HEK293 (cell line): Measurements from ENCODE around the gene CCT6B.

Experiments used
- GLI4 ChIP-seq: fragments of 450-650 bp; formaldehyde crosslinking; IDR thresholded peaks from 2 replicates; pipeline ENCODE4 v1.5.1; 2016; ENCODE audit warnings: missing biosample characterization, missing genetic modification characterization
- GLIS2 ChIP-seq: fragments of 450-650 bp; formaldehyde crosslinking; IDR thresholded peaks from 2 replicates; pipeline ENCODE4 v1.5.1; 2016; ENCODE audit warnings: missing biosample characterization, missing genetic modification characterization
- KLF10 ChIP-seq: fragments of 450-650 bp; IDR thresholded peaks from 2 replicates; pipeline ENCODE4 v1.5.1; 2018; ENCODE audit warnings: missing biosample characterization, mild to moderate bottlenecking, missing genetic modification characterization
- OSR2 ChIP-seq: fragments of 450-650 bp; formaldehyde crosslinking; IDR thresholded peaks from 2 replicates; pipeline ENCODE4 v1.5.1; 2016; ENCODE audit warnings: missing biosample characterization, missing genetic modification characterization
- RBAK ChIP-seq: fragments of 450-650 bp; formaldehyde crosslinking; IDR thresholded peaks from 2 replicates; pipeline ENCODE4 v1.5.1; 2016; ENCODE audit warnings: missing biosample characterization, missing genetic modification characterization
- TCF7L2 ChIP-seq: IDR thresholded peaks from 2 replicates; pipeline ENCODE4 v1.6.1; 2011; ENCODE audit warnings: low read depth, mild to moderate bottlenecking, inconsistent platforms, low read length, moderate library complexity, borderline replicate concordance
- ZFP69B ChIP-seq: fragments of 450-650 bp; formaldehyde crosslinking; IDR thresholded peaks from 2 replicates; pipeline ENCODE4 v1.5.1; 2016; ENCODE audit warnings: missing biosample characterization, missing genetic modification characterization
- ZNF114 ChIP-seq: fragments of 450-650 bp; formaldehyde crosslinking; IDR thresholded peaks from 2 replicates; pipeline ENCODE4 v1.5.0; 2017; ENCODE audit warnings: missing biosample characterization, missing genetic modification characterization
- ZNF16 ChIP-seq: fragments of 450-650 bp; formaldehyde crosslinking; IDR thresholded peaks from 2 replicates; pipeline ENCODE4 v1.5.1; 2016; ENCODE audit warnings: low read depth, missing biosample characterization, missing genetic modification characterization
- ZNF2 ChIP-seq: fragments of 450-650 bp; formaldehyde crosslinking; IDR thresholded peaks from 2 replicates; pipeline ENCODE4 v1.5.1; 2016; ENCODE audit warnings: missing biosample characterization, missing genetic modification characterization
- ZNF324 ChIP-seq: fragments of 450-650 bp; formaldehyde crosslinking; IDR thresholded peaks from 2 replicates; pipeline ENCODE4 v1.5.1; 2016; ENCODE audit warnings: missing biosample characterization, missing genetic modification characterization
- ZNF404 ChIP-seq: fragments of 450-650 bp; formaldehyde crosslinking; IDR thresholded peaks from 2 replicates; pipeline ENCODE4 v1.5.1; 2017; ENCODE audit warnings: missing biosample characterization, missing genetic modification characterization
- ZNF433 ChIP-seq: fragments of 450-650 bp; formaldehyde crosslinking; IDR thresholded peaks from 2 replicates; pipeline ENCODE4 v1.5.1; 2016; ENCODE audit warnings: missing biosample characterization, missing genetic modification characterization, low read depth
- ZNF510 ChIP-seq: fragments of 450-650 bp; formaldehyde crosslinking; IDR thresholded peaks from 2 replicates; pipeline ENCODE4 v1.5.1; 2018; ENCODE audit warnings: mild to moderate bottlenecking, missing genetic modification characterization, missing biosample characterization; ENCODE audit not compliant: insufficient replicate concordance
- ZNF548 ChIP-seq: fragments of 450-650 bp; formaldehyde crosslinking; IDR thresholded peaks from 2 replicates; pipeline ENCODE4 v1.5.1; 2016; ENCODE audit warnings: missing biosample characterization, missing genetic modification characterization
- ZNF626 ChIP-seq: fragments of 450-650 bp; sonication (Bioruptor Pico); formaldehyde crosslinking; IDR thresholded peaks from 2 replicates; pipeline ENCODE4 v1.5.1; 2018; ENCODE audit warnings: missing biosample characterization, missing genetic modification characterization, inconsistent platforms
- ZNF654 ChIP-seq: fragments of 450-650 bp; formaldehyde crosslinking; IDR thresholded peaks from 2 replicates; pipeline ENCODE4 v1.5.1; 2016; ENCODE audit warnings: low read depth, missing biosample characterization, missing genetic modification characterization
- ZNF664 ChIP-seq: fragments of 450-650 bp; formaldehyde crosslinking; IDR thresholded peaks from 2 replicates; pipeline ENCODE4 v1.5.1; 2016; ENCODE audit warnings: missing biosample characterization, missing genetic modification characterization
- TF ChIP-seq, protein P1 (sequence below): fragments of 450-650 bp; formaldehyde crosslinking; IDR thresholded peaks from 2 replicates; pipeline ENCODE4 v1.5.1; 2017; ENCODE audit warnings: missing biosample characterization, mild to moderate bottlenecking, missing genetic modification characterization, moderate library complexity
- TF ChIP-seq, protein P2 (sequence below): fragments of 450-650 bp; formaldehyde crosslinking; IDR thresholded peaks from 2 replicates; pipeline ENCODE4 v1.5.1; 2016; ENCODE audit warnings: missing biosample characterization, missing genetic modification characterization
- TF ChIP-seq, protein P3 (sequence below): fragments of 450-650 bp; formaldehyde crosslinking; IDR thresholded peaks from 2 replicates; pipeline ENCODE4; 2016; ENCODE audit warnings: missing biosample characterization, missing genetic modification characterization
- TF ChIP-seq, protein P4 (sequence below): fragments of 450-650 bp; formaldehyde crosslinking; IDR thresholded peaks from 2 replicates; pipeline ENCODE4 v1.5.1; 2017; ENCODE audit warnings: missing biosample characterization, missing genetic modification characterization
- TF ChIP-seq, protein P5 (sequence below): fragments of 450-650 bp; formaldehyde crosslinking; IDR thresholded peaks from 2 replicates; pipeline ENCODE4 v1.5.1; 2016; ENCODE audit warnings: missing biosample characterization, missing genetic modification characterization, borderline replicate concordance
- TF ChIP-seq, protein P6 (sequence below): fragments of 450-650 bp; formaldehyde crosslinking; IDR thresholded peaks from 2 replicates; pipeline ENCODE4 v1.5.1; 2016; ENCODE audit warnings: missing biosample characterization, missing genetic modification characterization

Gene CCT6B

DNA sequence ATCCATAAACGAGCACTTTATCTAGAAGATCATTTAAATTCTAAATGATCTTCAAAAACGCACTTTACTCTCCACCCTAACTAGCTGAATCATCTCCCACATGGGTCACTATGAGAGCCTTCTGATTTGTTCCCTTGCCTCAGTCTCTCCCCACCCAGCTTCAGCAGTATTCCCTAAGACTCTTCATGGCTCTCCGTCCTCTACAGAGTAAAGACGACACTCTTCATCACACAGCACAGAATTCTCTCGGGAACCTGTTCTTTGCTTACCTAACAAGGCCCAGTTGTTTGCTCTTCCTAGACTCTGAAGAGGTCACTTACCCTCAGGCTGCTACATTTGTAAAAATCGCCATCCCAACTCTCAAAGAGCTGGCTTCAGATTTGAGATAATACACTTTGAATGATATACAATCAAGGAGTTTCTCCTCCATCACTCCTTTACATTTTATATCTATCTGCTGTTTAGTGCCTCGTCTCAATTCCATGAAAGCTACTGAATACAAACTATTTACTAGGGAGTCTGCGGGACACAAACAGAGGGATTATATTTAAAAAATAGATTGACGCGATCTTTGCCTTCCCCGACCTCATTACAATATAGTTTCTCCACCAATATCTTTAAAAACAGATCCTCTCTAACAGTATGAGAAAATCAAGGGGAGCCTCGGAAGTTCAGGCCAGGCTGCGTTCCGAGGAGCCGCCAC is 18.5 kb upstream of the CCT6B start (continued):
- TF ChIP-seq, protein P1, sequence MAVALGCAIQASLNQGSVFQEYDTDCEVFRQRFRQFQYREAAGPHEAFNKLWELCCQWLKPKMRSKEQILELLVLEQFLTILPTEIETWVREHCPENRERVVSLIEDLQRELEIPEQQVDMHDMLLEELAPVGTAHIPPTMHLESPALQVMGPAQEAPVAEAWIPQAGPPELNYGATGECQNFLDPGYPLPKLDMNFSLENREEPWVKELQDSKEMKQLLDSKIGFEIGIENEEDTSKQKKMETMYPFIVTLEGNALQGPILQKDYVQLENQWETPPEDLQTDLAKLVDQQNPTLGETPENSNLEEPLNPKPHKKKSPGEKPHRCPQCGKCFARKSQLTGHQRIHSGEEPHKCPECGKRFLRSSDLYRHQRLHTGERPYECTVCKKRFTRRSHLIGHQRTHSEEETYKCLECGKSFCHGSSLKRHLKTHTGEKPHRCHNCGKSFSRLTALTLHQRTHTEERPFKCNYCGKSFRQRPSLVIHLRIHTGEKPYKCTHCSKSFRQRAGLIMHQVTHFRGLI, result no peak
- TF ChIP-seq ZFP69B (tag by site-specific recombination), result no peak
- TF ChIP-seq ZNF626, result no peak
- TF ChIP-seq ZNF324 (tag by site-specific recombination), result 0 out of 2 replicates have a peak, but pooled peaks have one; percentile 47
- TF ChIP-seq ZNF404 (tag by site-specific recombination), result no peak
- TF ChIP-seq, protein P2, sequence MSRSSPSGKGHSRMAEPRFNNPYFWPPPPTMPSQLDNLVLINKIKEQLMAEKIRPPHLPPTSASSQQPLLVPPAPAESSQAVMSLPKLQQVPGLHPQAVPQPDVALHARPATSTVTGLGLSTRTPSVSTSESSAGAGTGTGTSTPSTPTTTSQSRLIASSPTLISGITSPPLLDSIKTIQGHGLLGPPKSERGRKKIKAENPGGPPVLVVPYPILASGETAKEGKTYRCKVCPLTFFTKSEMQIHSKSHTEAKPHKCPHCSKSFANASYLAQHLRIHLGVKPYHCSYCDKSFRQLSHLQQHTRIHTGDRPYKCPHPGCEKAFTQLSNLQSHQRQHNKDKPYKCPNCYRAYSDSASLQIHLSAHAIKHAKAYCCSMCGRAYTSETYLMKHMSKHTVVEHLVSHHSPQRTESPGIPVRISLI (tag by site-specific recombination), result no peak
- no peak for TF ChIP-seq GLI4 (tag by site-specific recombination)
- TF ChIP-seq, protein P3, sequence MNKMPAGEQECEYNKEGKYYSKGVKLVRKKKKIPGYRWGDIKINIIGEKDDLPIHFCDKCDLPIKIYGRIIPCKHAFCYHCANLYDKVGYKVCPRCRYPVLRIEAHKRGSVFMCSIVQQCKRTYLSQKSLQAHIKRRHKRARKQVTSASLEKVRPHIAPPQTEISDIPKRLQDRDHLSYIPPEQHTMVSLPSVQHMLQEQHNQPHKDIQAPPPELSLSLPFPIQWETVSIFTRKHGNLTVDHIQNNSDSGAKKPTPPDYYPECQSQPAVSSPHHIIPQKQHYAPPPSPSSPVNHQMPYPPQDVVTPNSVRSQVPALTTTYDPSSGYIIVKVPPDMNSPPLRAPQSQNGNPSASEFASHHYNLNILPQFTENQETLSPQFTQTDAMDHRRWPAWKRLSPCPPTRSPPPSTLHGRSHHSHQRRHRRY (tag by site-specific recombination), result no peak
- TF ChIP-seq ZNF433 (tag by site-specific recombination), result no peak
- no peak for TF ChIP-seq ZNF548 (tag by site-specific recombination)
- TF ChIP-seq ZNF16 (tag by site-specific recombination), result no peak
- TF ChIP-seq, protein P4, sequence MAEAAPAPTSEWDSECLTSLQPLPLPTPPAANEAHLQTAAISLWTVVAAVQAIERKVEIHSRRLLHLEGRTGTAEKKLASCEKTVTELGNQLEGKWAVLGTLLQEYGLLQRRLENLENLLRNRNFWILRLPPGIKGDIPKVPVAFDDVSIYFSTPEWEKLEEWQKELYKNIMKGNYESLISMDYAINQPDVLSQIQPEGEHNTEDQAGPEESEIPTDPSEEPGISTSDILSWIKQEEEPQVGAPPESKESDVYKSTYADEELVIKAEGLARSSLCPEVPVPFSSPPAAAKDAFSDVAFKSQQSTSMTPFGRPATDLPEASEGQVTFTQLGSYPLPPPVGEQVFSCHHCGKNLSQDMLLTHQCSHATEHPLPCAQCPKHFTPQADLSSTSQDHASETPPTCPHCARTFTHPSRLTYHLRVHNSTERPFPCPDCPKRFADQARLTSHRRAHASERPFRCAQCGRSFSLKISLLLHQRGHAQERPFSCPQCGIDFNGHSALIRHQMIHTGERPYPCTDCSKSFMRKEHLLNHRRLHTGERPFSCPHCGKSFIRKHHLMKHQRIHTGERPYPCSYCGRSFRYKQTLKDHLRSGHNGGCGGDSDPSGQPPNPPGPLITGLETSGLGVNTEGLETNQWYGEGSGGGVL (tag by site-specific recombination), result no peak
- TF ChIP-seq RBAK (tag by site-specific recombination), result no peak
- no peak for TF ChIP-seq ZNF2 (tag by site-specific recombination)
- TF ChIP-seq, protein P5, sequence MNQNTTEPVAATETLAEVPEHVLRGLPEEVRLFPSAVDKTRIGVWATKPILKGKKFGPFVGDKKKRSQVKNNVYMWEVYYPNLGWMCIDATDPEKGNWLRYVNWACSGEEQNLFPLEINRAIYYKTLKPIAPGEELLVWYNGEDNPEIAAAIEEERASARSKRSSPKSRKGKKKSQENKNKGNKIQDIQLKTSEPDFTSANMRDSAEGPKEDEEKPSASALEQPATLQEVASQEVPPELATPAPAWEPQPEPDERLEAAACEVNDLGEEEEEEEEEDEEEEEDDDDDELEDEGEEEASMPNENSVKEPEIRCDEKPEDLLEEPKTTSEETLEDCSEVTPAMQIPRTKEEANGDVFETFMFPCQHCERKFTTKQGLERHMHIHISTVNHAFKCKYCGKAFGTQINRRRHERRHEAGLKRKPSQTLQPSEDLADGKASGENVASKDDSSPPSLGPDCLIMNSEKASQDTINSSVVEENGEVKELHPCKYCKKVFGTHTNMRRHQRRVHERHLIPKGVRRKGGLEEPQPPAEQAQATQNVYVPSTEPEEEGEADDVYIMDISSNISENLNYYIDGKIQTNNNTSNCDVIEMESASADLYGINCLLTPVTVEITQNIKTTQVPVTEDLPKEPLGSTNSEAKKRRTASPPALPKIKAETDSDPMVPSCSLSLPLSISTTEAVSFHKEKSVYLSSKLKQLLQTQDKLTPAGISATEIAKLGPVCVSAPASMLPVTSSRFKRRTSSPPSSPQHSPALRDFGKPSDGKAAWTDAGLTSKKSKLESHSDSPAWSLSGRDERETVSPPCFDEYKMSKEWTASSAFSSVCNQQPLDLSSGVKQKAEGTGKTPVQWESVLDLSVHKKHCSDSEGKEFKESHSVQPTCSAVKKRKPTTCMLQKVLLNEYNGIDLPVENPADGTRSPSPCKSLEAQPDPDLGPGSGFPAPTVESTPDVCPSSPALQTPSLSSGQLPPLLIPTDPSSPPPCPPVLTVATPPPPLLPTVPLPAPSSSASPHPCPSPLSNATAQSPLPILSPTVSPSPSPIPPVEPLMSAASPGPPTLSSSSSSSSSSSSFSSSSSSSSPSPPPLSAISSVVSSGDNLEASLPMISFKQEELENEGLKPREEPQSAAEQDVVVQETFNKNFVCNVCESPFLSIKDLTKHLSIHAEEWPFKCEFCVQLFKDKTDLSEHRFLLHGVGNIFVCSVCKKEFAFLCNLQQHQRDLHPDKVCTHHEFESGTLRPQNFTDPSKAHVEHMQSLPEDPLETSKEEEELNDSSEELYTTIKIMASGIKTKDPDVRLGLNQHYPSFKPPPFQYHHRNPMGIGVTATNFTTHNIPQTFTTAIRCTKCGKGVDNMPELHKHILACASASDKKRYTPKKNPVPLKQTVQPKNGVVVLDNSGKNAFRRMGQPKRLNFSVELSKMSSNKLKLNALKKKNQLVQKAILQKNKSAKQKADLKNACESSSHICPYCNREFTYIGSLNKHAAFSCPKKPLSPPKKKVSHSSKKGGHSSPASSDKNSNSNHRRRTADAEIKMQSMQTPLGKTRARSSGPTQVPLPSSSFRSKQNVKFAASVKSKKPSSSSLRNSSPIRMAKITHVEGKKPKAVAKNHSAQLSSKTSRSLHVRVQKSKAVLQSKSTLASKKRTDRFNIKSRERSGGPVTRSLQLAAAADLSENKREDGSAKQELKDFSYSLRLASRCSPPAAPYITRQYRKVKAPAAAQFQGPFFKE (tag by site-specific recombination), result no peak
- TF ChIP-seq, protein P6, sequence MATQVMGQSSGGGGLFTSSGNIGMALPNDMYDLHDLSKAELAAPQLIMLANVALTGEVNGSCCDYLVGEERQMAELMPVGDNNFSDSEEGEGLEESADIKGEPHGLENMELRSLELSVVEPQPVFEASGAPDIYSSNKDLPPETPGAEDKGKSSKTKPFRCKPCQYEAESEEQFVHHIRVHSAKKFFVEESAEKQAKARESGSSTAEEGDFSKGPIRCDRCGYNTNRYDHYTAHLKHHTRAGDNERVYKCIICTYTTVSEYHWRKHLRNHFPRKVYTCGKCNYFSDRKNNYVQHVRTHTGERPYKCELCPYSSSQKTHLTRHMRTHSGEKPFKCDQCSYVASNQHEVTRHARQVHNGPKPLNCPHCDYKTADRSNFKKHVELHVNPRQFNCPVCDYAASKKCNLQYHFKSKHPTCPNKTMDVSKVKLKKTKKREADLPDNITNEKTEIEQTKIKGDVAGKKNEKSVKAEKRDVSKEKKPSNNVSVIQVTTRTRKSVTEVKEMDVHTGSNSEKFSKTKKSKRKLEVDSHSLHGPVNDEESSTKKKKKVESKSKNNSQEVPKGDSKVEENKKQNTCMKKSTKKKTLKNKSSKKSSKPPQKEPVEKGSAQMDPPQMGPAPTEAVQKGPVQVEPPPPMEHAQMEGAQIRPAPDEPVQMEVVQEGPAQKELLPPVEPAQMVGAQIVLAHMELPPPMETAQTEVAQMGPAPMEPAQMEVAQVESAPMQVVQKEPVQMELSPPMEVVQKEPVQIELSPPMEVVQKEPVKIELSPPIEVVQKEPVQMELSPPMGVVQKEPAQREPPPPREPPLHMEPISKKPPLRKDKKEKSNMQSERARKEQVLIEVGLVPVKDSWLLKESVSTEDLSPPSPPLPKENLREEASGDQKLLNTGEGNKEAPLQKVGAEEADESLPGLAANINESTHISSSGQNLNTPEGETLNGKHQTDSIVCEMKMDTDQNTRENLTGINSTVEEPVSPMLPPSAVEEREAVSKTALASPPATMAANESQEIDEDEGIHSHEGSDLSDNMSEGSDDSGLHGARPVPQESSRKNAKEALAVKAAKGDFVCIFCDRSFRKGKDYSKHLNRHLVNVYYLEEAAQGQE (tag by site-specific recombination), result no peak
- no peak for TF ChIP-seq KLF10
- TF ChIP-seq ZNF510 (tag by site-specific recombination), result no peak
- no peak for TF ChIP-seq ZNF654
- TF ChIP-seq ZNF664 (tag by site-specific recombination), result no peak
- no peak for TF ChIP-seq GLIS2 (tag by site-specific recombination)
- no peak for TF ChIP-seq ZNF114 (tag by site-specific recombination)
- TF ChIP-seq OSR2 (tag by site-specific recombination), result no peak
- no peak for TF ChIP-seq TCF7L2
